Measurements from ENCODE around the gene COX5B. TPM values are rescaled to one million over a fixed set of nuclear protein-coding genes. Genes with fewer than 3 reads are reported as not detected.

The COX5B gene
- total RNA-seq, 2 donors from 2014 or later, result 363 to 469 TPM

- Histone ChIP-seq H3K36me3 (peaks cover 6 to 11% of the 10 kb centered on the region in 2 donors), H3K4me3 (no peak overlapping the region), H3K27me3 (replicated peaks; ENCODE audit: insufficient read depth) (no peaks in the 10 kb centered on the region), H3K4me1 (replicated peaks) (no peaks in the 10 kb centered on the region), H3K9me3 (no peaks in the 10 kb centered on the region), H3K27ac (no peak overlapping the region)
- no peak for TF ChIP-seq POLR2AphosphoS5 (IDR thresholded peaks at IDR 0.05)
- TF ChIP-seq CTCF (IDR thresholded peaks at IDR 0.05), result no peak
- no peak for TF ChIP-seq POLR2A (IDR thresholded peaks at IDR 0.05)
- DNase-seq (ENCODE audit: low spot score), result no peak
- WGBS, result 93% methylated on average over 5 of the region's 5 CpGs
- intact Hi-C loops (cut with DNase I), result no loop called here
These were observed 8.4 kb downstream of the COX5B start for GRCh38 chr2:97654309-97654708.

GRCh38 chr2:97654791-97655190, 8.9 kb downstream of the COX5B start:
- intact Hi-C loops (cut with DNase I), result no loop called here
- DNase-seq (ENCODE audit: low spot score), result no peak
- H3K27me3 ChIP-seq (replicated peaks; ENCODE audit: insufficient read depth), result no peaks in the 10 kb centered on the region
- H3K4me3 ChIP-seq, result no peak overlapping the region
- H3K27ac ChIP-seq, result no peak overlapping the region
- peaks cover 6 to 11% of the 10 kb centered on the region in 2 donors for H3K36me3 ChIP-seq
- no peaks in the 10 kb centered on the region for H3K4me1 ChIP-seq (replicated peaks)
- 97% methylated on average over 2 of the region's 2 CpGs for WGBS
- no peaks in the 10 kb centered on the region for H3K9me3 ChIP-seq
- TF ChIP-seq CTCF (IDR thresholded peaks at IDR 0.05), result no peak
- no peak for TF ChIP-seq POLR2AphosphoS5 (IDR thresholded peaks at IDR 0.05)
- no peak for TF ChIP-seq POLR2A (IDR thresholded peaks at IDR 0.05)

GRCh38 chr2:97656129-97656755, 10.4 kb downstream of the COX5B start:
- 97% methylated on average over 7 of the region's 7 CpGs for WGBS
- Histone ChIP-seq H3K36me3 (peaks cover 6 to 11% of the 10 kb centered on the region in 2 donors), H3K27ac (no peak overlapping the region), H3K27me3 (replicated peaks; ENCODE audit: insufficient read depth) (no peaks in the 10 kb centered on the region), H3K4me3 (no peak overlapping the region), H3K9me3 (no peaks in the 10 kb centered on the region), H3K4me1 (replicated peaks) (peaks cover 1% of the 10 kb centered on the region)
- intact Hi-C loops (cut with DNase I), result no loop called here
- TF ChIP-seq POLR2AphosphoS5 (IDR thresholded peaks at IDR 0.05) (no peak), CTCF (IDR thresholded peaks at IDR 0.05) (no peak)
- no peak for DNase-seq (ENCODE audit: low spot score)

- Histone ChIP-seq H3K4me1 (replicated peaks) (peaks cover 9% of the 10 kb centered on the region), H3K9me3 (no peaks in the 10 kb centered on the region), H3K36me3 (peaks cover 6 to 11% of the 10 kb centered on the region in 2 donors), H3K27me3 (replicated peaks; ENCODE audit: insufficient read depth) (no peaks in the 10 kb centered on the region), H3K4me3 (no peak overlapping the region), H3K27ac (no peak overlapping the region)
- intact Hi-C loops (cut with DNase I), result no loop called here
- TF ChIP-seq POLR2A (IDR thresholded peaks at IDR 0.05) (no peak), POLR2AphosphoS5 (IDR thresholded peaks at IDR 0.05) (no peak), CTCF (IDR thresholded peaks at IDR 0.05) (no peak)
- WGBS, result 81% methylated on average over 15 of the region's 15 CpGs
- DNase-seq (ENCODE audit: low spot score), result no peak
These were observed 11.2 kb downstream of the COX5B start for GRCh38 chr2:97656905-97657587.
